Lower lobe of right lung (tissue), 2 donors: ENCODE data around the gene WWP2. TPM values are rescaled to one million over a fixed set of nuclear protein-coding genes. Genes with fewer than 3 reads are reported as not detected.
A peak's percentile ranks its signal among the peaks of the same experiment; 100 is the strongest.

Experiments used
- ATAC-seq, 2 donors: fragments of 200-7000 bp; cut with Tn5 transposase; one replicate each; pipeline ENCODE4 v1.9.1; 2020 to 2022; ENCODE audit warnings: mild to moderate bottlenecking in 2 of 2, moderate library complexity in 2 of 2
- DNase-seq: peaks from one replicate; pipeline ENCODE4 v3.0.0-alpha.2; 2020
- H3K27ac ChIP-seq: fragments of 200-600 bp; one replicate; pipeline ENCODE4 v1.8.0; 2022
- H3K27me3 ChIP-seq: fragments of 200-600 bp; one replicate; pipeline ENCODE4 v1.8.0; 2022; ENCODE audit warnings: low read depth
- H3K36me3 ChIP-seq: fragments of 200-600 bp; one replicate; pipeline ENCODE4 v1.8.0; 2022; ENCODE audit warnings: mild to moderate bottlenecking
- H3K4me1 ChIP-seq: fragments of 200-600 bp; one replicate; pipeline ENCODE4 v1.8.0; 2022
- H3K4me3 ChIP-seq: fragments of 200-600 bp; one replicate; pipeline ENCODE4 v1.8.0; 2022; ENCODE audit warnings: mild to moderate bottlenecking
- H3K9me3 ChIP-seq: fragments of 200-600 bp; one replicate; pipeline ENCODE4 v1.8.0; 2022
- intact Hi-C: fragments of 100-400 bp; cut with DNase I; formaldehyde crosslinking; loops from one replicate; pipeline ENCODE4 v1.11.0; 2022
- long read RNA-seq: library from polyadenylated mRNA; unstranded; transcript quantifications from one replicate; pipeline ENCODE4 v2.0.0, GENCODE V29; 2021
- total RNA-seq: library from RNA; stranded (reverse); fragmentation: NEBNext Ultra II Directional; extraction: Animal tissue kit (Norgen Biotek cat#: 25700); gene quantifications from one replicate; pipeline ENCODE4 v1.2.1, GENCODE V29; 2021
- TF ChIP-seq, protein P1 (sequence below): fragments of 200-600 bp; IDR thresholded peaks from one replicate; pipeline ENCODE4 v1.8.0; 2022; ENCODE audit warnings: antibody characterized with exemption, mild to moderate bottlenecking
- donor health status: DM: no; HTN: yes; CAD: no; lungs with severe emphysema.

The WWP2 gene
- total RNA-seq = 83.7 TPM
- long read RNA-seq, full-length matches to known transcripts = 8 of 79 reads
- long read RNA-seq, partial matches to known transcripts = 47 of 79 reads
- long read RNA-seq, other reads (novel, unspliced or antisense) = 24 of 79 reads

DNA sequence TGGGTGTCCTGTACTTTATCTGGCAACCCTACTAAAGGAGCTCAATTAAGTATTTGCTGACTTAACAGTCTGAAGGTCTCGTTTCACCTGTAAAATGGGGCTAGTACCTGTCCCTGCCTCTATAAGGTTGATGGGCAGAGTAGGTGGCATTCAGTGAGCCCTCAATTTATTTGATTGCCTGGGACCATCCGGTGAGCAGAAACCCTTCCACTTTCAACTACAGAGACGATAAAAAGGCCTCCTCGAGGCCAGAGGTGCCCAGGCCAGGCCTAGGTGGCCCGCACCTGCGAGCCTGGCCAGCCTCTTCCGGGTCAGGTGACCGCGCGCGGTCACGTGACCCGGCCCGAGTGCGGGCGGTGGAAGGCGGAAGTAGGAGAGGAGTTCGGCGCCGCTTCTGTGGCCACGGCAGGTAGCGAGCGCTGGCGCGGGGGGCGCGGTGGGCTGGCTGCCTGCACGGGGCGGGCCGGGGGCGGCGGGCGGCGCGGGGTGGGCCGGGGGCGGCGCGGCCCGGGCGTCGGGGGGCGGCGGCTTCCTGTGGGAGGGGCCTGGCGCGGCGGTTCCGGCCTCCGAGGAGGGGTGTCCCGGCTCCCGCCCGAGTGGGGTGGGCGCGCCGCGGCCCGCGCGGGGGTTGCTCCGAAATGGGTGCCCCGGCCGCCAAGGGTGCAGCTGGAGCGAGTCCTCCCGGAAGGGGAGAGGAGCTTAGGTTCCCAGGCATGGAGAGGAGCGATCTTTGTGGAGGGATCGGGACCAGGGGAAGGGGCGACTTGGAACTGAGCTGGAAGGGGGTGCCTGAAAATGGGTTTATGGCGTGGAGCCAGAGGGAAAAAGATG, at the start of gene WWP2:
Gene WWP2 (plus strand): TSS at position 350 of the 831 bp plus-strand sequence. CDS start 24,679 bp downstream, outside the sequence.
- intact Hi-C loops = no loop called here
- Histone ChIP-seq H3K27ac (peak within 1 kb of the TSS; percentile 96), H3K9me3 (no peaks in the 10 kb centered on the region), H3K4me3 (peak within 1 kb of the TSS; percentile 90), H3K4me1 (peaks cover 25% of the 10 kb centered on the region), H3K36me3 (no peaks in the 10 kb centered on the region), H3K27me3 (no peaks in the 10 kb centered on the region)
- DNase-seq (peak; percentile 85), ATAC-seq (peak; percentile 88 to 89)
- TF ChIP-seq, protein P1, sequence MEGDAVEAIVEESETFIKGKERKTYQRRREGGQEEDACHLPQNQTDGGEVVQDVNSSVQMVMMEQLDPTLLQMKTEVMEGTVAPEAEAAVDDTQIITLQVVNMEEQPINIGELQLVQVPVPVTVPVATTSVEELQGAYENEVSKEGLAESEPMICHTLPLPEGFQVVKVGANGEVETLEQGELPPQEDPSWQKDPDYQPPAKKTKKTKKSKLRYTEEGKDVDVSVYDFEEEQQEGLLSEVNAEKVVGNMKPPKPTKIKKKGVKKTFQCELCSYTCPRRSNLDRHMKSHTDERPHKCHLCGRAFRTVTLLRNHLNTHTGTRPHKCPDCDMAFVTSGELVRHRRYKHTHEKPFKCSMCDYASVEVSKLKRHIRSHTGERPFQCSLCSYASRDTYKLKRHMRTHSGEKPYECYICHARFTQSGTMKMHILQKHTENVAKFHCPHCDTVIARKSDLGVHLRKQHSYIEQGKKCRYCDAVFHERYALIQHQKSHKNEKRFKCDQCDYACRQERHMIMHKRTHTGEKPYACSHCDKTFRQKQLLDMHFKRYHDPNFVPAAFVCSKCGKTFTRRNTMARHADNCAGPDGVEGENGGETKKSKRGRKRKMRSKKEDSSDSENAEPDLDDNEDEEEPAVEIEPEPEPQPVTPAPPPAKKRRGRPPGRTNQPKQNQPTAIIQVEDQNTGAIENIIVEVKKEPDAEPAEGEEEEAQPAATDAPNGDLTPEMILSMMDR = no peak

DNA sequence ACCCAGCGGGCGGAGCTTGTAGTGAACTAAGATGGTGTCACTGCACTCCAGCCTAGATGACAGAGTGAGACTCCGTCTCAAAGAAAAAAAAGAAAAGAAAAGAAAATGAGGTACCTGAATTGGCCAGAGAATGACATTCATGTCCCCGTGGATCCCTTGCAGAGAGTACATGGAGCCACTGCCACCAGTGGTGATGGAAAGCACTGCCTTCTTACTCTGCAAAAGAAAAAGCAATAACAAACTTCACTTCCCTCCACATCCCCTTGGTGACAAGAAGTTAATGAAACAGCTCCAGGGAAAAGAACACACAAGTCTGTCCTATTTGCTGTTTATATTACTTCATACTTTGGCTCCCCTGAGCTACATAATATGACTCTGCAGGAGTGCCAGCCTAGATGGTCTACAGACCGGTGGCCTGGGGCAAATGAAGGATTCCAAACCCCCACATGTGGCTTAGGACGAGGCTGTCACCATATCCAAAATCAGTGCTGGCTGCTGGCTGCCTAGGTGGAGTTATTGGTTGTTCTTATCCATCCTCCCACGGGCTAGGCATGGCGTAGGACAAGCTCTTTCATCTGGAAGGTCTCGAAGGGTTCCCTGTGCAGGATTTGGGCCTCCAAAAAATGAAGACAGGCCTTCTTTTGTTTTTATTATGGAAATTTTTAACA, 49.1 kb upstream of the WWP2 start:
- H3K27ac ChIP-seq = no peak overlapping the region
- peaks cover 73% of the 10 kb centered on the region for H3K36me3 ChIP-seq
- H3K9me3 ChIP-seq = no peaks in the 10 kb centered on the region
- no peak overlapping the region for H3K4me3 ChIP-seq
- intact Hi-C loops = no loop called here
- TF ChIP-seq, protein P1 = no peak
- peaks cover 8% of the 10 kb centered on the region for H3K4me1 ChIP-seq
- DNase-seq = no peak
- H3K27me3 ChIP-seq = no peaks in the 10 kb centered on the region
- no peak for ATAC-seq

- H3K9me3 ChIP-seq = no peaks in the 10 kb centered on the region
- H3K36me3 ChIP-seq = peaks cover 60% of the 10 kb centered on the region
- intact Hi-C loops = no loop called here
Measured at GRCh38 chr16:69717066-69717465, 45.1 kb upstream of the WWP2 start.

GRCh38 chr16:69718111-69718764, 43.9 kb upstream of the WWP2 start:
- ATAC-seq (no peak), DNase-seq (no peak)
- H3K36me3 ChIP-seq = peaks cover 48% of the 10 kb centered on the region
- H3K4me1 ChIP-seq = no peaks in the 10 kb centered on the region
- TF ChIP-seq, protein P1 = no peak
- H3K27me3 ChIP-seq = no peaks in the 10 kb centered on the region
- no peak overlapping the region for H3K4me3 ChIP-seq
- H3K9me3 ChIP-seq = no peaks in the 10 kb centered on the region
- H3K27ac ChIP-seq = no peak overlapping the region
- intact Hi-C loops = no loop called here

More at GRCh38 chr16:69717066-69717465, 45.1 kb upstream of the WWP2 start:
- DNase-seq (no peak), ATAC-seq (no peak)
- H3K4me3 ChIP-seq = no peak overlapping the region
- no peaks in the 10 kb centered on the region for H3K27me3 ChIP-seq
- no peak overlapping the region for H3K27ac ChIP-seq
- H3K4me1 ChIP-seq = no peaks in the 10 kb centered on the region
- TF ChIP-seq, protein P1 = no peak

DNA sequence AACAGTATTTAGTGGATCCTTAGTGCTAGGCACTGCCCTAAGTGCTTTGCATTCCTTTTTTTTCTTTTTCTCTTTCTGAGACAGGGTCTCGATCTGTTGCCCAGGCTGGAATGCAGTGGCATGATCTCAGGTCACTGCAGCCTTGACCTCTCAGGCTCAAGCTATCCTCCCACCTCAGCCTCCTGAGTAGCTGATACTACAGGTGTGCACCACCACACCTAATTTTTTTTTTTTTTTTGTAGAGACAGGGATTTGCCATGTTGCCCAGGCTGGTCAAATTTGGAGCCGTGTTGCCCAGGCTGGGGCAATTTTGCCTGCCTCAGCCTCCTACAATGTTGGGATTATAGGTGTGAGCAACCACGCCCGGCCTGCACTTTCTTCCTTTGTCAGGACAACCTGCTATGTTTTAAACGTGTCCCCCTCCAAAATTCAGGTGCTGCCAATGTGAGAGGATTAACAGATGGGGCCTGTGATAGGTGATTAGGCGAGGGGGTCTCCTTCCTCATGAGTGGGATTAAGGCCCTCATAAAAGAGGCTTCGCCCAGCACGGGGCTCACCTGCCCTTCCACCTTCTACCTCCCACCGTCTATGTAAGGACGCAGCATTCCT, 41.2 kb upstream of the WWP2 start:
- TF ChIP-seq, protein P1 = no peak
- DNase-seq (no peak), ATAC-seq (no peak)
- peaks cover 10% of the 10 kb centered on the region for H3K4me1 ChIP-seq
- no peaks in the 10 kb centered on the region for H3K9me3 ChIP-seq
- no peak overlapping the region for H3K4me3 ChIP-seq
- H3K27ac ChIP-seq = no peak overlapping the region
- H3K27me3 ChIP-seq = no peaks in the 10 kb centered on the region
- peaks cover 24% of the 10 kb centered on the region for H3K36me3 ChIP-seq
- intact Hi-C loops = no loop called here
